DND-41 (cell line): Measurements from ENCODE around the gene RAET1E.

Source experiments
- ATAC-seq: fragments of 200-7000 bp; cut with Tn5 transposase; 3 replicates; pipeline ENCODE4 v1.9.1; 2021; ENCODE audit warnings: low read depth; ENCODE audit not compliant: insufficient read depth
- DNase-seq: peaks from one replicate; pipeline ENCODE4 v3.0.0-alpha.2; 2020
- H2AFZ ChIP-seq: 2 replicates; pipeline ENCODE4 v1.6.0; 2012; ENCODE audit warnings: low read depth, low read length
- H3K27ac ChIP-seq: 2 replicates; pipeline ENCODE4 v1.5.1; 2012; ENCODE audit warnings: low read length, inconsistent platforms
- H3K27me3 ChIP-seq: fragments of 200-600 bp; sonication (generic); 2 replicates; pipeline ENCODE4 v1.6.0; 2012; ENCODE audit warnings: low read length, mild to moderate bottlenecking, inconsistent platforms; ENCODE audit not compliant: insufficient read depth, poor library complexity
- H3K36me3 ChIP-seq: 2 replicates; pipeline ENCODE4 v1.5.1; 2012; ENCODE audit warnings: low read length, inconsistent platforms; ENCODE audit not compliant: insufficient read depth
- H3K4me1 ChIP-seq: 2 replicates; pipeline ENCODE4 v1.5.1; 2012; ENCODE audit warnings: mild to moderate bottlenecking, low read length; ENCODE audit not compliant: insufficient read depth
- H3K4me2 ChIP-seq: 2 replicates; pipeline ENCODE4 v1.6.0; 2012; ENCODE audit warnings: mild to moderate bottlenecking, moderate library complexity, low read length, inconsistent platforms; ENCODE audit not compliant: insufficient read depth
- H3K4me3 ChIP-seq, 2 experiments: fragments of 200-600 bp in 1 of 2; shearing (Covaris generic) in 1 of 2; 2 replicates each; pipeline ENCODE4 v1.5.1; 2012 to 2016; ENCODE audit warnings: inconsistent platforms in 2 of 2, low read length in 2 of 2, mild to moderate bottlenecking in 2 of 2, low read depth in 1 of 2, moderate library complexity in 1 of 2
- H3K79me2 ChIP-seq: 2 replicates; pipeline ENCODE4 v1.6.0; 2012; ENCODE audit warnings: low read length, inconsistent platforms; ENCODE audit not compliant: insufficient read depth
- H3K9ac ChIP-seq: 2 replicates; pipeline ENCODE4 v1.6.0; 2012; ENCODE audit warnings: low read depth, mild to moderate bottlenecking, inconsistent platforms, low read length, moderate library complexity
- H3K9me3 ChIP-seq: 2 replicates; pipeline ENCODE4 v1.5.1; 2012; ENCODE audit warnings: low read length, moderate library complexity, mild to moderate bottlenecking, inconsistent platforms; ENCODE audit not compliant: insufficient read depth, severe bottlenecking
- H4K20me1 ChIP-seq: 2 replicates; pipeline ENCODE4 v1.6.0; 2012; ENCODE audit warnings: low read length; ENCODE audit not compliant: insufficient read depth
- CTCF ChIP-seq: IDR thresholded peaks from 2 replicates; pipeline ENCODE4 v1.5.1; 2012; ENCODE audit warnings: borderline replicate concordance, low read length, moderate library complexity, mild to moderate bottlenecking; ENCODE audit not compliant: poor library complexity, severe bottlenecking; ENCODE audit errors: extremely low read depth
- EZH2 ChIP-seq: IDR thresholded peaks from 3 replicates; pipeline ENCODE4 v1.6.1; 2012; ENCODE audit warnings: borderline replicate concordance, low read depth, mild to moderate bottlenecking, moderate library complexity, low read length, inconsistent platforms; ENCODE audit not compliant: severe bottlenecking

The RAET1E gene

GRCh38 chr6:149936743-149937142, 38.8 kb upstream of the RAET1E start:
- Histone ChIP-seq H2AFZ (no peak overlapping the region), H4K20me1 (0 out of 2 replicates have a peak, but pooled peaks cover 3% of the 10 kb centered on the region), H3K4me3 (no peak overlapping the region), H3K9me3 (no peaks in the 10 kb centered on the region), H3K4me1 (peaks cover 7% of the 10 kb centered on the region; the same call in 1 of the 2 replicates), H3K27me3 (peaks cover 43% of the 10 kb centered on the region), H3K36me3 (no peaks in the 10 kb centered on the region), H3K27ac (no peak overlapping the region), H3K9ac (no peak overlapping the region), H3K79me2 (no peaks in the 10 kb centered on the region), H3K4me2 (no peak overlapping the region)
- TF ChIP-seq CTCF (no peak), EZH2 (no peak)
- DNase-seq: no peak
- ATAC-seq: no peak

- no peaks in the 10 kb centered on the region for H3K79me2 ChIP-seq
- H3K27ac ChIP-seq: no peak overlapping the region
- ATAC-seq: no peak
- DNase-seq: no peak
- TF ChIP-seq CTCF (no peak), EZH2 (no peak)
- H3K9ac ChIP-seq: no peak overlapping the region
- H3K9me3 ChIP-seq: no peaks in the 10 kb centered on the region
- 0 out of 2 replicates have a peak, but pooled peaks cover 2% of the 10 kb centered on the region for H4K20me1 ChIP-seq
- peaks cover 52% of the 10 kb centered on the region for H3K27me3 ChIP-seq
- H3K36me3 ChIP-seq: no peaks in the 10 kb centered on the region
- no peaks in the 10 kb centered on the region for H3K4me1 ChIP-seq
- H3K4me2 ChIP-seq: no peak overlapping the region
- H2AFZ ChIP-seq: no peak overlapping the region
- H3K4me3 ChIP-seq: no peak overlapping the region
Observed at GRCh38 chr6:149935668-149936067, 37.8 kb upstream of the RAET1E start.

GRCh38 chr6:149935246-149935645, 37.3 kb upstream of the RAET1E start:
- ATAC-seq (no peak), DNase-seq (no peak)
- H3K27ac ChIP-seq: no peak overlapping the region
- H4K20me1 ChIP-seq: no peaks in the 10 kb centered on the region
- no peak for TF ChIP-seq CTCF
- TF ChIP-seq EZH2: no peak
- H3K4me1 ChIP-seq: no peaks in the 10 kb centered on the region
- H3K36me3 ChIP-seq: no peaks in the 10 kb centered on the region
- H3K4me2 ChIP-seq: no peak overlapping the region
- no peak overlapping the region for H3K9ac ChIP-seq
- H2AFZ ChIP-seq: no peak overlapping the region
- no peaks in the 10 kb centered on the region for H3K9me3 ChIP-seq
- no peaks in the 10 kb centered on the region for H3K79me2 ChIP-seq
- no peak overlapping the region for H3K4me3 ChIP-seq
- peaks cover 51% of the 10 kb centered on the region for H3K27me3 ChIP-seq
